ENCODE data around the gene IFIT1. TPM values are rescaled to one million over a fixed set of nuclear protein-coding genes. Genes with fewer than 3 reads are reported as not detected.

Gene IFIT1
- total RNA-seq, 1 donor from 2014 or later, result 9.8 TPM

- DNase-seq (ENCODE audit: low spot score), result no peak
- intact Hi-C loops (cut with DNase I), result no loop called here
These were observed 29.5 kb upstream of the IFIT1 start for GRCh38 chr10:89362929-89363328.

- no peak for DNase-seq (ENCODE audit: low spot score)
- intact Hi-C loops (cut with DNase I), result no loop called here
These were observed 28.5 kb upstream of the IFIT1 start for GRCh38 chr10:89363729-89364442.

- no peak for DNase-seq (ENCODE audit: low spot score)
- intact Hi-C loops (cut with DNase I), result no loop called here
These were observed 27.9 kb upstream of the IFIT1 start for GRCh38 chr10:89364531-89364930.

- intact Hi-C loops (cut with DNase I), result no loop called here
- no peak for DNase-seq (ENCODE audit: low spot score)
These were observed 24.9 kb upstream of the IFIT1 start for GRCh38 chr10:89367529-89367928.

GRCh38 chr10:89368129-89368528, 24.3 kb upstream of the IFIT1 start:
- DNase-seq (ENCODE audit: low spot score), result no peak
- intact Hi-C loops (cut with DNase I), result no loop called here

GRCh38 chr10:89369156-89370105, 23.0 kb upstream of the IFIT1 start:
- DNase-seq (ENCODE audit: low spot score), result no peak
- intact Hi-C loops (cut with DNase I), result no loop called here

GRCh38 chr10:89371079-89371478, 21.3 kb upstream of the IFIT1 start:
- intact Hi-C loops (cut with DNase I), result no loop called here
- no peak for DNase-seq (ENCODE audit: low spot score)

GRCh38 chr10:89371987-89372386, 20.4 kb upstream of the IFIT1 start:
- intact Hi-C loops (cut with DNase I), result no loop called here
- no peak for DNase-seq (ENCODE audit: low spot score)

GRCh38 chr10:89373916-89374711, 18.3 kb upstream of the IFIT1 start:
- peak; percentile 83 for DNase-seq (ENCODE audit: low spot score)
- intact Hi-C loops (cut with DNase I), result loop anchor here (1.0 kb wide), 2 partner anchors 18 to 23 kb away; partner anchors contain the start of gene IFIT1

- intact Hi-C loops (cut with DNase I), result loop anchor here (1.0 kb wide), 2 partner anchors 18 to 23 kb away; partner anchors contain the start of gene IFIT1
These were observed 17.7 kb upstream of the IFIT1 start for GRCh38 chr10:89374713-89375141.

GRCh38 chr10:89377705-89378637, 14.5 kb upstream of the IFIT1 start, which contains the start of gene IFIT1B:
IFIT1B (plus strand) TSS chr10:89378056; CDS start chr10:89378136, 80 bp downstream.
- intact Hi-C loops (cut with DNase I), result no loop called here
- no peak for DNase-seq (ENCODE audit: low spot score)

More at GRCh38 chr10:89374713-89375141, 17.7 kb upstream of the IFIT1 start:
- DNase-seq (ENCODE audit: low spot score), result no peak

- intact Hi-C loops (cut with DNase I), result no loop called here
- no peak for DNase-seq (ENCODE audit: low spot score)
These were observed 13.3 kb upstream of the IFIT1 start for GRCh38 chr10:89379103-89379502.

- intact Hi-C loops (cut with DNase I), result no loop called here
- no peak for DNase-seq (ENCODE audit: low spot score)
These were observed 9.7 kb upstream of the IFIT1 start for GRCh38 chr10:89382757-89383156.

- no peak for DNase-seq (ENCODE audit: low spot score)
- intact Hi-C loops (cut with DNase I), result no loop called here
These were observed 7.7 kb upstream of the IFIT1 start for GRCh38 chr10:89384474-89385340.

- intact Hi-C loops (cut with DNase I), result no loop called here
- no peak for DNase-seq (ENCODE audit: low spot score)
These were observed 3.6 kb upstream of the IFIT1 start for GRCh38 chr10:89388806-89389205.

- intact Hi-C loops (cut with DNase I), result no loop called here
- no peak for DNase-seq (ENCODE audit: low spot score)
These were observed 3.2 kb upstream of the IFIT1 start for GRCh38 chr10:89389254-89389653.

- no peak for DNase-seq (ENCODE audit: low spot score)
- intact Hi-C loops (cut with DNase I), result no loop called here
These were observed 1.8 kb upstream of the IFIT1 start for GRCh38 chr10:89390476-89391225.

All from cardiac septum (tissue), 1 donor.